ENCODE measurements around the gene GDPD5.

Gene GDPD5, protein sequence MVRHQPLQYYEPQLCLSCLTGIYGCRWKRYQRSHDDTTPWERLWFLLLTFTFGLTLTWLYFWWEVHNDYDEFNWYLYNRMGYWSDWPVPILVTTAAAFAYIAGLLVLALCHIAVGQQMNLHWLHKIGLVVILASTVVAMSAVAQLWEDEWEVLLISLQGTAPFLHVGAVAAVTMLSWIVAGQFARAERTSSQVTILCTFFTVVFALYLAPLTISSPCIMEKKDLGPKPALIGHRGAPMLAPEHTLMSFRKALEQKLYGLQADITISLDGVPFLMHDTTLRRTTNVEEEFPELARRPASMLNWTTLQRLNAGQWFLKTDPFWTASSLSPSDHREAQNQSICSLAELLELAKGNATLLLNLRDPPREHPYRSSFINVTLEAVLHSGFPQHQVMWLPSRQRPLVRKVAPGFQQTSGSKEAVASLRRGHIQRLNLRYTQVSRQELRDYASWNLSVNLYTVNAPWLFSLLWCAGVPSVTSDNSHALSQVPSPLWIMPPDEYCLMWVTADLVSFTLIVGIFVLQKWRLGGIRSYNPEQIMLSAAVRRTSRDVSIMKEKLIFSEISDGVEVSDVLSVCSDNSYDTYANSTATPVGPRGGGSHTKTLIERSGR

DNA sequence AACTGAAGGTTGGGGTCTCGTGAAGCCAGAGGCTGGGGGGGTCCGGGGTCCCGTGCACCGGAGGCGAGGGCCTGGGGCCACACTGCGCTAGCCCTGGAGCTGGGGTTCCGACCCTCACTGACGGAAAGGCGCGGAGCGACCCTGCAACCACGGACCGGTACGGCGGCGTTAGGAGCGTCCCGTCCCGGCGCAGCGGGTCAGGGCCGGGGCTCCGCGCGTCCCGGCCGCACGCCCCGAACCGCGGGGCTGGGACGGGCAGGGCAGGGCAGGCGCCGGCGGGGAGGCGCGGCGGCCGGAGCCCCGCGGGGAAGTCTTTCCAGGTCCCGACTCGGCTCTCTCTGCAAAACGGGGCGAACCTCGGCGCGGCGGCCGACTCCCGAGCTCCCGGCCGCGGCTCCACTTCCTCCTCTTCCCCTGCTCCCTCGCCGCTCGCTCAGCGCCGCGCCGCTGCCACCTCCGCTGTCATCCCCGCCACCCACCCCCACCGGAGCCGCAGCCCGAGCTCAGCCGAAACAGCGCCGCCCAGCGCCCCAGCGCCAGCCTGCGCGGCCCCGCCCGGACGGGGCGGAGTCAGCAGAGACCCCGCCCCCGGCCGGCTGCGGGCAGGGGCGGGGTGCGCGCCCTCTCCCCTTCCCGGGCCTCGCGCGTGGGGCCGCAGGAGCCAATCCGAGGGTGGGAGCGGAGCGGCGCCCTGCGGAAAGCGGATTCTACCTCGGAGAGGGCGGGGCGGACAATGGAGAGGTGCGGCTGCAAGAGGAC lies at the start of gene GDPD5:
Gene GDPD5 (minus strand): TSS at position 509 of the 759 bp plus-strand sequence. CDS start 48,206 bp downstream, outside the sequence.
- peak; percentile 70 for DNase-seq

DNA sequence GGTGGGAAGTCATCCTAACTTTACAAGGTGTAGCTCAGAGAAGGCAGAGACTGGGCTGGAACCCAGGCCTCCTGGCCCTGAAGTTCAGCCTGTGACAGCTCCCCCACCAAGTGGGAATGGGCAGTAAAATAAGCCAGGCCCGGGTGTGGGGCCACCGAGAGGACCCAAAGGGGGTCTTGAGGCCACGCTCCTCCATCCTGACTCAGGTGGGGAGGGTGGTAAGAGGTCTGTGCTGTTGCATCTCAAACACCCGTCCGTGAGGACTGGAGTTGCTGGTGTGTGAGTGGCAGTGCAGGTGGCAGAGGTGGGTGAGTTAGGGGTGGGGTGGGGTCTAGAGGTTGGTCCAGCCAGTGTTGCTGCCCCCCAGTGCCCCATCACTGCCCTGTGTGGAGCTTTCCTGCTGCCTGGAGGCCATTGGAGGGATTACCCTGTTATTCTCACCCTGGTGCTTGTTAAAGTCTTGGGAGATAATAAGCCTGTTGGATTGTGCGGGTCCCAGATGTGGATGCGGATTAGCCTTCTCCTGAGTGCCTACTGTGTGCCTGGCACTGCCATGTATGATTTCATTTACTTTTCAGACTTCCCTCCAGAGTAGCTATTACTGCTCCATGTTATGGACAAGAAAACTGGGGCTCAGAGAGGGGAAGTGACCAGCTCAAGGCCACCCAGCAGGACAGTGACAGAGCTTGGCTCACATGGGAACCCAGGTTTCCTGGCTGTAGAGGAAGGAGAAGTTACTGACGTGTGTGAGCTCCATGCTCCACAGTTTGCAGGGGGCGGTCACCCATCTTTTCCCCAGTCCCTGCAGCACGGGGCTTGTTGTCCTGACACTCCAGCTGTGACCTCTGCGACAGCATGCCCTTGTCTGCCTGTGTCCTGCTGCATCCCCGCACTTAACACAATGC lies 49.2 kb upstream of the GDPD5 start:
- DNase-seq = no peak

DNA sequence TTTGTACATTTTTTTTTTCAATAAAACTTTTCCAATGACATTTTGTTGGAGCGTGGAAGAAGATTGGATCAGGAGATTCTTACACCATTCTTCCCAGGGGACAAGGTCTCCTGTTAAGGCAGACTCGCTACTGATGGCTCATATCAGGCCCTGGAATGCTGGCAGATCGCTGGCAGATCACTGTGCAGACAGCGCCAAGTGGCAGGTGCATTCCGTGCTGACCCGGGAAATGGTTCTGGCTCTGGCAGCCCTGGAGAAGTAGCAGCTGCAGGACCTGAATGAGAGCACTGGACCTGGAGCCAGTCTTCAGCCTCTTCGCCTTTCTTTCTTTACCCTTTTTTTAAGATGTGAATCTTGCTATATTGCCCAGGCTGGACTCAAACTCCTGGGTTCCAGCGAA lies 47.0 kb upstream of the GDPD5 start:
- DNase-seq = no peak

DNA sequence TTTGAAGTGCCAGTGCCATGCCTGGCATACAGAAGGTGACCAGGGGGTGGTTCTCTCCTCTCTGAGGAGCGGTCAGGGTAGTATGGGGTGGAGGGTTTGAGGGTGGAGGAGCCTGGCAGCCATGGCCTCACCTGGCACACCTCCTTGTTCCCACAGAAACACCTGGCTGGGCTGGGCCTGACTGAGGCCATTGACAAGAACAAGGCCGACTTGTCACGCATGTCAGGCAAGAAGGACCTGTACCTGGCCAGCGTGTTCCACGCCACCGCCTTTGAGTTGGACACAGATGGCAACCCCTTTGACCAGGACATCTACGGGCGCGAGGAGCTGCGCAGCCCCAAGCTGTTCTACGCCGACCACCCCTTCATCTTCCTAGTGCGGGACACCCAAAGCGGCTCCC lies 45.9 kb upstream of the GDPD5 start:
- no peak for DNase-seq

DNA sequence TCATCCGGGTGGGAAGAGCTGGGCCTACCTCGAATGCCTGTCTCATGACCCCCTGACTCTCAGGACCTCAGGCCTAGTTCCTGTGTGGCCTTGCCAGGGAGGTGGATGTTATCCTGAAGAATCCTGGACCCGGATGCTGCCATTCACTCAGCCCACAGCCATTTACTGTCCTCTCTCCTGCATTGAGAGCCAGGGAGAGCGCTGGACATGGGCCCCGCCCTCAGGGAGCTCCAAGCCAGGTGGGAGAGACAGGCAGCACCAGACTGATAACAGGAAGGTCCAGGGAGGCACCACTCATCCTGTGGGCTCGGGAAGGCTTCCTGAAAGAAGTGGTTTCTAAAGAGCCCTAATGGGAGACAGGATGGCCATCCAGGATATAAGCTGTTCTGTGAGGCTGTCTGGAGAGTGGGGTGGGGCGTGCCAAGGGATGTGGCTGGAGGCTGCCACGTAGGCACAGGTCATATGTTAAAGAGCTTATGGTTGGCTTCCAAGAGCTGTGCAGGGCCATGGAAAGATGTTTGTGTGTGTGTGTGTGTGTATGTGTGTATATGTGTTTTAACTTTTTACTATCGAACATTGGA lies 44.9 kb upstream of the GDPD5 start:
- DNase-seq = no peak

DNA sequence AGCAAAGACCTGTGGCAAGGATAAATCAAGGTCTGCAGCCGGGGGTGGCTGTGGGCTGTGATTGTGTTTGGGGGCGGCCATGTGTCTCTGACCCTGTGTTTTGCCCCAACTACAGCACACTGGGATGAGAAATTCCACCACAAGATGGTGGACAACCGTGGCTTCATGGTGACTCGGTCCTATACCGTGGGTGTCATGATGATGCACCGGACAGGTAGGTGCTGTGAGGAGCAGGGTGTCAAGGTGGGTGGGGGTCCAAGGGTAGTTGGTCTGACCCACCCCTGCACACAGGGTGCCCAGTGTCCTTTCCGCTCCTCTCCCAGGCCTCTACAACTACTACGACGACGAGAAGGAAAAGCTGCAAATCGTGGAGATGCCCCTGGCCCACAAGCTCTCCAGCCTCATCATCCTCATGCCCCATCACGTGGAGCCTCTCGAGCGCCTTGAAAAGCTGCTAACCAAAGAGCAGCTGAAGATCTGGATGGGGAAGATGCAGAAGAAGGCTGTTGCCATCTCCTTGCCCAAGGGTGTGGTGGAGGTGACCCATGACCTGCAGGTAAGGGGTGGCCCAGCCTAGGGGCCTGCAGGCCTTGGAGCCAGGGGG lies 43.0 kb upstream of the GDPD5 start:
- no peak for DNase-seq

DNA sequence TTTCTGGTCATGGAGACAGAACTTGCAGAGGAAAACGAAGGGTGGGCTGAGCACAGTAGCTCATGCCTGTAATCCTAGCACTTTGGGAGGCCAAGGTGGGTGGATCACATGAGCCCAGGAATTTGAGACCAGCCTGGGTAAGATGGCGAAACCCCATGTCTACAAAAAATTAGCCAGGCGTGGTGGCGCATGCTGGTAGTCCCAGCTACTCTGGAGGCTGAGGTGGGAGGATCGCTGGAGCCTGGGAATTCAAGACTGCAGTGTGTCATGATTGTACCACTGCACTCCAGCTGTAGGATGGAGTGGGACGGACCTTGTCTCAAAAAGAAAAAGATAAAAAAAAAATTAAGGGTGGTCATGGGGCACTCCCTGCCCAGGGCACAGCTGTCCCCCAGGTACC lies 42.2 kb upstream of the GDPD5 start:
- no peak for DNase-seq

DNA sequence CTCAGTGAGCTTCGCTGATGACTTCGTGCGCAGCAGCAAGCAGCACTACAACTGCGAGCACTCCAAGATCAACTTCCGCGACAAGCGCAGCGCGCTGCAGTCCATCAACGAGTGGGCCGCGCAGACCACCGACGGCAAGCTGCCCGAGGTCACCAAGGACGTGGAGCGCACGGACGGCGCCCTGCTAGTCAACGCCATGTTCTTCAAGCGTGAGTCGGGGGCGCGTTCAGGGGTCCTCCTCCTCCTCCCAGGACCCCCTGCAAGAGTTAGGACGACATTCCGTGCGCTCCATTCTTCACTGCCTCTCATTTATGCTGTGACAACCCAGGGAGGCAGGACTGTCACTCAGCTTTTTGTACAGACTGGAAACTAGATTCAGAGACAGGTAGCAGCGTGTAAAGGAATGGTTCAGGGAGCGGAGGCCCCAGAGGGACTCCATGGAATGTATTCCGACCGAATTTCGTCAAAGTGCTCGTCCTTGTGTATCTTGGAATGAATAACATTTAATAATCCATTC lies 41.1 kb upstream of the GDPD5 start:
- DNase-seq = no peak

DNA sequence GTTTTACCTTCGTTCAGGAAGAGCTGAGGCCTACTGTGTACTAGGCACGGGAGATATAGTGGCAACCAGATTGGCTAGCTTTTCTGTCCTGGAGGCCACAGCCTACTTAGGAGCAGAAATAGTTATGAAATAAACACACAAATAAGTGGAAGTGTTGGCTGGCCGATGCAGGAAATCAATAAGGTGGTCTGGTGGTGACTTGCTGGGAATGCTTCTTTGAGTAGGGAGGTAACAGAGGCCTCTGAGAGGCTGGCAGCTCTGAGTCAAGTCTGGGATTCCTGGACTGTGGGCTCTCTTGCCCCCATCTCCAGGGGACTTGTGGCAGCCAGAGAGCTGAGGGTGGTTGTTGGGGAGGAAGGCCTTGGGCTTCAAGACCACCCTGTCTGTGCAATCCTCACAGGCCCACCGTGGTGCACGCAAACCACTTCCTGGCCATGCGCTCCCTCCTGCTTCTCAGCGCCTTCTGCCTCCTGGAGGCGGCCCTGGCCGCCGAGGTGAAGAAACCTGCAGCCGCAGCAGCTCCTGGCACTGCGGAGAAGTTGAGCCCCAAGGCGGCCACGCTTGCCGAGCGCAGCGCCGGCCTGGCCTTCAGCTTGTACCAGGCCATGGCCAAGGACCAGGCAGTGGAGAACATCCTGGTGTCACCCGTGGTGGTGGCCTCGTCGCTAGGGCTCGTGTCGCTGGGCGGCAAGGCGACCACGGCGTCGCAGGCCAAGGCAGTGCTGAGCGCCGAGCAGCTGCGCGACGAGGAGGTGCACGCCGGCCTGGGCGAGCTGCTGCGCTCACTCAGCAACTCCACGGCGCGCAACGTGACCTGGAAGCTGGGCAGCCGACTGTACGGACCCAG lies 40.4 kb upstream of the GDPD5 start:
- DNase-seq = no peak

DNA sequence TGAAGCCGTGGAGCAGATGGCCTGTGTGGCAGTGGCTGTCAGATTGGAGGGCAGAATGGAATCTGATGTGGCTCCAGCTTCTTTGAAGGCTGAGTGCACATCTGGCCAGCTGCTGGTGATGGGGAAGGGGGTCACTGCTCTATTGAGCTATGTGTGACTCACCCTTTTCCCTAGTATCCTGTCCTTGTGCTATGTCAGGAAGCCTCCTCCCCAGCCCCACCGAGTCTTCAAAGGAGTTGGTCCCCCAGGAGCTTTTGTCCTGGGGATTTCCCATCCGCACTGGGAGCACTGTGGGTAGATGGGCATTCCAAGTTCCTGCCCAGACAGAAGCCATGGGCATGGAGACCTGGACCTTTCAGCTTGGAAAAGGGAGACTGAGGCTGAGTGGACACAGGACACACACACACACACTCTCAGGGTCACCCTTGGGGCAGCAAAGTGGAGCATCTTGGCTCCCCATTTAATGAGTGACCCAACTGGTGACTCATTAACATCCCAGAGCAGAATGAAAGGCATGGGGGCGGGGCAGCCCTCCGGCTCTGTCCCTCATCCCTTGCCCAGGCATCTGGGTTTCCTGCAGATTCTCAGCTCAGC lies 39.6 kb upstream of the GDPD5 start:
- DNase-seq = no peak

DNA sequence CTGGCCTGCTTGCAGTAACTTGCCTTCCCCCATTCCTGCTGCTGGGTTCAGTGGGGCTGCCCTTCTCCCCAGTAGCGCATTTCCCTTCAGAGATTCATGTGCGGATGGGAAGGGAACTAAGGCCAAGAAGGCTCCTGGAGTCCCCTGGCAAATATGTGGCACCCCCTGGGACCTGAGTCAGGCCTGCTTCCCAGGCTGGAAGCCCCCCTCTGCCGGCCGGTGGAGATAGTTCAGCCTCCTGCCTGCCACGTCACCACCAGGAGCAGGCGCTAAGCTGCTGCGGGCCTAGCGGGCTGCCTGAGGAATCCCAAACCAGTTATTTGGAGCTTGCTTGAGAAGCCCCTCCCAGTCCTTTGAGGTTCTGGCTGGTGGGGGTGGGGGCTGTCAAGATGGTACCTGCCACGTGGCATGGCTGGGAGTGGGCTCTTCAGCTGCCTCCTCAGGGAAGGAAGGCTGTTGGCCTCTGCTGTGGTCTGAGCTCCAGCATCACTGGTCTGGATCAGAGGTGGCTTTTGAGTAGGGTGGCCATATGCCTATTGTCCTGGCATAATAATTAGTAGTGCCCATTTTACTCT lies 38.3 kb upstream of the GDPD5 start:
- DNase-seq = no peak

DNA sequence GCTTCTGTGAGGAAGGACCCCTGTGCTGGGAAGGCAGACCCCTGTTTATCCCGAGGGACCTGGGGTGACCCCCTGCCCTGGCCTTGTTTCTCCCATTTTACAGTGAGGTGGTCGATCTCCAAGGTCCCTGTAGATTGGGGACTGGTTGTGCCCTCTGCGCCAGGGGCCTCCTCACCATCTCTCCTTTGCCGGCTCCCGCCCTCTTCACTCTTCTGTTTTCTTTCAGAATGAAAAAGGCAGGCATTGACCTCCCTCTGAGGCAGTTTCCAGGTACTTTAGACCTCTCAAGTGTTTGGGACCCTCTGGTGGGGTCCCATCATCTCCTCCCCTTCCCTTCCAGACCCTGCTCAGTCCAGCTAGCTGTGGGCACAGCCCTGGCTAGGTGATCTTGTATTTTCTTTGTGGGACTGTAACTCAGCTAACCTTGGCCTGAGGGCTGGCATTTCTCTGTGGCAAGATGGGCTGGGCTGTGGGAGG lies 37.8 kb upstream of the GDPD5 start:
- DNase-seq = no peak

DNA sequence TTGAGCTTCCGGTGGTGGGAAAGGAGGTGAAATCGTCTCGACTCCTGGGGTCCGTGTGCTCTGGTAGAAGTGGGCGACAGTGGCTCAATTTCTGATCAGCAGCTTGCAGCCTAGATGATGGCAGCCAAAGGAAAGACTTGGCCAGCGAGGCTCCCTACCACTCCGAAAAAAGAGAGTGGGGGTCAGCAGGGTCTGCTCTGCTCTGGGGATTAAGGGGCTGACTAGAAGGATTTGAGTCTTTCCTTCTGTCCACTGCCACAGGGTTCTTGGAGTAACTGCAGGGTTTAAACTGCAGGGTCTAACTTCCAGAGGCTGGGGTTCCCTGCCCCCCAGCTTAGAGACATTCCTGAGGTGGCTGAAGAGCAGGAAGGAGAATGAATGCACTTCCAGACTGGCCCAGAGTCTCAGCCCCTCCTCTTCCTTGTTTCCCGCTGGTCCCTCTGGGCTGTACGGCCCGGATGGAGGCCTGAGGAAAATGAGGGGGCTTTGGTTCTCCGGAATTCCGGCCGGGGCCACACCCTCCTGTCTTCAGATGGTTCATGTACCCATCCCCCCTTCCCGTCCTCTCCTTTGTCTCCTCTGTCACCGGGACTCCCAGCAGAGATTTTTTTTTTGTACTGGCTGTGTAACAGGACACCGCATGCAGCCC lies 37.2 kb upstream of the GDPD5 start:
- no peak for DNase-seq

DNA sequence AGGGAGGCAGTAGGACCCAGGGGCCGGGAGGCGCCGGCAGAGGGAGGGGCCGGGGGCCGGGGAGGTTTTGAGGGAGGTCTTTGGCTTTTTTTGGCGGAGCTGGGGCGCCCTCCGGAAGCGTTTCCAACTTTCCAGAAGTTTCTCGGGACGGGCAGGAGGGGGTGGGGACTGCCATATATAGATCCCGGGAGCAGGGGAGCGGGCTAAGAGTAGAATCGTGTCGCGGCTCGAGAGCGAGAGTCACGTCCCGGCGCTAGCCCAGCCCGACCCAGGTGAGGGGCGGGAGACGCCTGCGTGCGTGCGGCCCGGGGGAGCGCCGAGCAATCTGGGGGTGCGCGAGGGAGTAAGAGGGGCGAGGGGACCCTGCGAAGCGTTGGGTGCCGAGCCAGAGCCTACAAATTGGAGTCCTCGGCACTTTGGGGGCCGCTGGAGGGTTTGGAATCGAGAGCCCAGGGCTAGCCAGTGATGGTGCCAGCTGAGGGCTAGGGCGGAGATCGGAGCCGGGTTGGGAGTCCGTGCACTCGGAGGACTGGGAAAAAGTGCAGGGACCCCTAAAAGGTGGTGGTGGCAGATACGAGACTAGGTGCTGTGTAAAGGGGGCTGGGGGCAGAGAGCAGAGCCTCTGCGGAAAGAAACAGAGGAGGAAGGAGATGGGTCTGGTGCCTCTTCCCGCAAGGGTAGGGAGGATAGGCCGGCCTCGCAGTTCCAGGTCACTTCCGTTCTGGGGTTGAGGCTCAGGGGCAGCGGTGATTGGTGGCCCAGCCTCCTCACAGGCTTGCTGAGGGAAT lies 36.5 kb upstream of the GDPD5 start, which contains the start of gene SERPINH1:
Gene SERPINH1 (plus strand): TSS at position 206 of the 788 bp plus-strand sequence. CDS start 4,097 bp downstream, outside the sequence.
- peak; percentile 23 for DNase-seq

DNA sequence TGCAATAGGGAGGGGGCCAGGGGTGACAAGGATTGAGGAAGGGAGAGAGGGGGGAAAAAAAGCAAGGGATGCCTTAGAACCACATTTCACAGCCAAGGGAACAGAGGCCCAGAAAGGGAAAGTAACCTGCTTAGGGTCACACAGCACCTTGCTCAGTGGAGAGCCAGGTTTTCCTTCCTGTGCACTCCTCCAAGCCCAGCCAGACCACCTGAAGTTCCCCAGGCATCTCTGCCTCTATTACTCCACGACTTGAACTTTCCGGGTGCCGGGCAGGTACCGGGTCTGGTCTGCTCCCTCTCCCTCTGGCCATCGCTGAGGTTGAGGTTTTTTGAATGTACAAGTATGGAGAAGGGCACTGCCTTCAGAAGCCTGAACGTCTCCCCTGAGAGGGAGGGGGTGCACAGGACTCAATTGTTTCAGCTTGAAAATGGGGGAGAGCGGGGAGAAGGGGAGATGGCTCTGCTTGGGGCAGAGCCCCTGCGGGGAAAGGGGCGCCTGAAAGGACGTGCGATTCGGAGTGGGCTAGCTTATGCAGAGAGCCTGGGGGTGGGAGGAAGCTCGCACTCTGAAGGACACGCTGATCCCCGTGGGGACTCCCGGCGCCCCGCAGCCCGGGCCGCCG lies 35.8 kb upstream of the GDPD5 start:
- no peak for DNase-seq

DNA sequence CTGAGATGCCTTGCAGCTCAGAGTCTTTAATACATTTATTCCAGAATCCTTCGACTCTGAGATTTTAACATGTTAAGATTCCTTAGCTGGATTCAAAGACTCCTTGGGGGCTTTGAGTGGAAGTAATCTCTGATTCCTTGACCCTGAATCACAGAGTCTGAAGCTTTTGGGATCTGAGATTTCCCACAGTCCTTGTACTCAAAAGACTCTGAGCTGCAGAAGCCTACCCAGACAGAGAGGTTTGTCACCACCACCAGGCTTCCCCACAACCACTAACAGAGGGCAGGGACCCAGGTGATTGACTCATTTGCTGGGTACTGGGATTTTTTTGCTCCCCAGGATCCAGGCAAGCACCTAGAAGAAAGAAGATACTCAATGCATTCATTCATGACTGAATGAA lies 34.9 kb upstream of the GDPD5 start:
- no peak for DNase-seq

DNA sequence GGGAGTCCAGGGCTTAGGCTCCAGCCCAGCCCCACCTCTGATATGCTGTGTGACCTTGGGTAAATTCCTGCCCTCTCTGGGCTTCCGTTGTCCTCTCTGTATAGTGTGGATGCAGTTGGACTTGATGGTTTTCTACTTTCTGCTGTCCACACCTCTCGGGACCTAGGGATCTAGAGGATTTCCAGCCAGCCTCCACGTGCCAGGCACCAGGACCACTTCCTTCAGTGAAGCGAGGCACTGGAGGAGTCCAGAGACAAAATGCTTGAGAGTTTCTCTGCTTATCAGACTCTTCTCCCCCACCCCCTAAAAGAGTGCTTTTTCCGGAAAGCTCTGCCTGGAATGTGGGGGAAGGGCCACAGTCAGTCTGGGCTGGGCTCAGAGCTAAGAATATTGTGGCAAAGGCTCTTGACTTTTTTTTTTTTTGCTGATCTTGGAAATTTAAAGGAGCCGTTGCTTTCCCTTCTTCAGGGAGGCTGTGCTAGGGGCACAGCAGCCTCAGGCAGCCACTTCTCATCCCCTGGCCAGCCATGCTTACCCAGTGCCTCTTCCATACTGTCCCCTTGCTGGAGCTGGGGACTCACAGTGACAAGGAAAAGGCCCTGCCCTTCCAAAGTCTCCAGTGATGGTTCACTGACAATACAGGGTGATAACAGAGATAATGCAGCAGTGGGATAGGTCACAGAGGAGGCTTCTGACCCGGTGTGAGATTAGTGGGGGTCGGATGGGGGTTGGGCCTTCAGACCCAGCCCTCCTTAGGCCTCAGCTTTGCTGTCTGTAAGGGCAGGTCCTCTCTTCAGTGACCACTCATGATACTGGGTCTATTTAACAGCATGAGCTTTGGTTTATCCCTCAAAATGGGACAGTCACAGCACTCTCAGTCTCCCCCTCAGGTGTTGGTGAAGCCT lies 33.5 kb upstream of the GDPD5 start:
- DNase-seq = no peak

Data from activated T-cell treated with anti-CD3 and anti-CD28 coated beads for 4 hours (primary cell).